IMR-90 (cell line): Measurements from ENCODE around the gene F10. TPM values are rescaled to one million over a fixed set of nuclear protein-coding genes. Genes with fewer than 3 reads are reported as not detected.

ENCODE experiments used
- ATAC-seq: fragments of 200-7000 bp; cut with Tn5 transposase; 2 replicates; pipeline ENCODE4 v1.9.1; 2020; ENCODE audit warnings: low read depth, mild to moderate bottlenecking, moderate library complexity
- BruUV-seq: library from RNA; stranded (reverse); fragments of 400-500 nt; replicated peaks from 2 replicates; lab custom pipeline; 2021; lab: Mats Ljungman, UMichigan
- CTCF ChIA-PET: fragments of 300-600 bp; formaldehyde crosslinking; extraction: SDS; loops from one replicate; lab custom pipeline; 2021; ENCODE audit warnings: antibody characterized with exemption; lab: Yijun Ruan, JAX
- POLR2A ChIA-PET: fragments of 300-600 bp; sonication (Branson Sonifier 250); formaldehyde crosslinking; loops from one replicate; lab custom pipeline; 2022; ENCODE audit warnings: antibody characterized with exemption; ENCODE audit not compliant: unreplicated experiment; lab: Charles Lee
- DNase-seq: peaks from one replicate; pipeline ENCODE4 v3.0.0; 2013
- H2AFZ ChIP-seq: replicated peaks from 2 replicates; pipeline ENCODE3; 2013; ENCODE audit warnings: low read length, mild to moderate bottlenecking; ENCODE audit not compliant: poor library complexity
- H2AK5ac ChIP-seq: 2 replicates; pipeline ENCODE4 v1.6.1; 2013; ENCODE audit warnings: low read depth, low read length, inconsistent platforms
- H2AK9ac ChIP-seq: replicated peaks from 2 replicates; pipeline ENCODE3; 2013; ENCODE audit warnings: mild to moderate bottlenecking, low read depth, low read length, moderate library complexity; ENCODE audit not compliant: poor library complexity
- H2BK120ac ChIP-seq: 2 replicates; pipeline ENCODE4 v1.6.1; 2013; ENCODE audit warnings: low read depth, low read length, inconsistent platforms
- H2BK15ac ChIP-seq: 3 replicates; pipeline ENCODE4 v1.6.1; 2013; ENCODE audit warnings: low read depth, low read length, inconsistent platforms
- H2BK20ac ChIP-seq: 2 replicates; pipeline ENCODE4 v1.6.1; 2013; ENCODE audit warnings: low read depth, mild to moderate bottlenecking, inconsistent platforms, low read length, moderate library complexity
- H2BK5ac ChIP-seq: 2 replicates; pipeline ENCODE4 v1.6.1; 2013; ENCODE audit warnings: mild to moderate bottlenecking, low read depth, low read length, inconsistent platforms; ENCODE audit not compliant: poor library complexity, severe bottlenecking
- H3K14ac ChIP-seq: replicated peaks from 2 replicates; pipeline ENCODE4 v1.6.1; 2013; ENCODE audit warnings: low read depth, low read length, inconsistent platforms
- H3K18ac ChIP-seq: 2 replicates; pipeline ENCODE4 v1.6.1; 2013; ENCODE audit warnings: low read depth, low read length, control low read depth
- H3K23ac ChIP-seq: 2 replicates; pipeline ENCODE4 v1.6.1; 2013; ENCODE audit warnings: low read depth, low read length, inconsistent platforms
- H3K27ac ChIP-seq: 2 replicates; pipeline ENCODE4 v1.5.1; 2013; ENCODE audit warnings: mild to moderate bottlenecking, control low read depth, low read length; ENCODE audit not compliant: insufficient read depth
- H3K27me3 ChIP-seq: 2 replicates; pipeline ENCODE4 v1.6.1; 2013; ENCODE audit warnings: low read length; ENCODE audit not compliant: control insufficient read depth, insufficient read depth
- H3K36me3 ChIP-seq: 2 replicates; pipeline ENCODE4 v1.6.1; 2013; ENCODE audit warnings: low read length, mixed read lengths; ENCODE audit not compliant: control insufficient read depth, insufficient read depth
- H3K4ac ChIP-seq: 2 replicates; pipeline ENCODE4 v1.6.1; 2013; ENCODE audit warnings: low read depth, low read length, inconsistent platforms
- H3K4me1 ChIP-seq: 2 replicates; pipeline ENCODE4 v1.6.1; 2013; ENCODE audit warnings: low read length, mixed read lengths; ENCODE audit not compliant: control insufficient read depth, insufficient read depth
- H3K4me2 ChIP-seq: 2 replicates; pipeline ENCODE4 v1.6.1; 2013; ENCODE audit warnings: low read depth, mild to moderate bottlenecking, control low read depth, low read length, moderate library complexity
- H3K4me3 ChIP-seq: 2 replicates; pipeline ENCODE4 v1.5.1; 2013; ENCODE audit warnings: low read depth, mild to moderate bottlenecking, control low read depth, low read length, moderate library complexity; ENCODE audit not compliant: insufficient read depth
- H3K56ac ChIP-seq: 2 replicates; pipeline ENCODE4 v1.6.1; 2013; ENCODE audit warnings: low read length, inconsistent platforms; ENCODE audit not compliant: insufficient read depth; ENCODE audit errors: extremely low read depth
- H3K79me1 ChIP-seq, 2 experiments: 2 replicates each; pipeline ENCODE4 v1.6.1; 2013; ENCODE audit warnings: low read length in 2 of 2, inconsistent platforms in 1 of 2, low read depth in 1 of 2
- H3K9ac ChIP-seq: 2 replicates; pipeline ENCODE4 v1.6.1; 2013; ENCODE audit warnings: low read depth, low read length, control low read depth
- H3K9me1 ChIP-seq: 2 replicates; pipeline ENCODE4 v1.6.1; 2013; ENCODE audit warnings: low read length, inconsistent platforms; ENCODE audit not compliant: insufficient read depth
- H3K9me3 ChIP-seq: 2 replicates; pipeline ENCODE4 v1.6.1; 2013; ENCODE audit warnings: low read length; ENCODE audit not compliant: control insufficient read depth, insufficient read depth
- H4K20me1 ChIP-seq: 2 replicates; pipeline ENCODE4 v1.6.1; 2013; ENCODE audit warnings: low read length, inconsistent platforms; ENCODE audit not compliant: insufficient read depth
- H4K5ac ChIP-seq: 2 replicates; pipeline ENCODE4 v1.6.1; 2013; ENCODE audit warnings: mild to moderate bottlenecking, low read depth, low read length, control low read depth
- H4K8ac ChIP-seq, 2 experiments: 2 replicates each; pipeline ENCODE4 v1.6.1; 2013; ENCODE audit warnings: low read depth in 2 of 2, low read length in 2 of 2, control low read depth in 1 of 2, inconsistent platforms in 1 of 2
- H4K91ac ChIP-seq: 2 replicates; pipeline ENCODE4 v1.6.1; 2013; ENCODE audit warnings: low read depth, low read length, inconsistent platforms; ENCODE audit not compliant: insufficient read depth
- BHLHE40 ChIP-seq: fragments of 150-350 bp; IDR thresholded peaks from 2 replicates; pipeline ENCODE4 v1.6.1; 2016; ENCODE audit warnings: mild to moderate bottlenecking, low read depth, low read length
- CEBPB ChIP-seq: IDR thresholded peaks from 2 replicates; pipeline ENCODE4 v1.6.1; 2012; ENCODE audit warnings: low read depth, low read length, improper control_type of control experiment
- FOS ChIP-seq: fragments of 150-350 bp; IDR thresholded peaks from 2 replicates; pipeline ENCODE4 v1.6.1; 2016; ENCODE audit warnings: low read depth, low read length
- MAFK ChIP-seq: IDR thresholded peaks from 2 replicates; pipeline ENCODE4 v1.6.1; 2012; ENCODE audit warnings: low read depth, low read length, improper control_type of control experiment
- MAZ ChIP-seq: IDR thresholded peaks from 2 replicates; pipeline ENCODE4 v1.6.1; 2012; ENCODE audit warnings: low read depth, mild to moderate bottlenecking, low read length, improper control_type of control experiment, moderate library complexity, borderline replicate concordance
- MXI1 ChIP-seq: IDR thresholded peaks from 2 replicates; pipeline ENCODE4 v1.6.1; 2012; ENCODE audit warnings: low read depth, mild to moderate bottlenecking, low read length, moderate library complexity, borderline replicate concordance
- NFE2L2 ChIP-seq: fragments of 150-350 bp; IDR thresholded peaks from 2 replicates; pipeline ENCODE4 v1.6.1; 2016; ENCODE audit warnings: low read depth, mild to moderate bottlenecking, low read length
- POLR2A ChIP-seq: IDR thresholded peaks from 2 replicates; pipeline ENCODE4 v1.6.1; 2012; ENCODE audit warnings: mild to moderate bottlenecking, low read depth, low read length
- RAD21 ChIP-seq: IDR thresholded peaks from 2 replicates; pipeline ENCODE4 v1.6.1; 2012; ENCODE audit warnings: low read length, improper control_type of control experiment
- RCOR1 ChIP-seq: IDR thresholded peaks from 2 replicates; pipeline ENCODE4 v1.6.1; 2012; ENCODE audit warnings: mild to moderate bottlenecking, low read length, improper control_type of control experiment; ENCODE audit not compliant: insufficient replicate concordance
- RFX5 ChIP-seq: IDR thresholded peaks from 2 replicates; pipeline ENCODE4 v1.8.0; 2012; ENCODE audit warnings: low read depth, mild to moderate bottlenecking, low read length, moderate library complexity
- SMC3 ChIP-seq: fragments of 150-350 bp; IDR thresholded peaks from 2 replicates; pipeline ENCODE4 v1.6.1; 2016; ENCODE audit warnings: low read depth, mild to moderate bottlenecking, antibody characterized with exemption, low read length, moderate library complexity
- WGBS, 2 experiments: methylation state at CpG; one replicate each; pipeline versions ENCODE4 v1.1.5 to v1.1.7; 2013; ENCODE audit warnings: missing lambda C conversion rate in 2 of 2; ENCODE audit not compliant: insufficient read length in 1 of 2; ENCODE audit errors: extremely low coverage in 2 of 2; 5-methylcytosine and 5-hydroxymethylcytosine counted together
- dilution Hi-C: fragments of 300-500 bp; cut with HindIII; formaldehyde crosslinking; loops from one replicate; pipeline ENCODE4 v1.14.3; 2018; ENCODE audit warnings: low sequenced_read_pairs; ENCODE audit not compliant: unreplicated experiment
- in situ Hi-C: fragments of 300-500 bp; cut with MboI; formaldehyde crosslinking; loops from 3 replicates; pipeline ENCODE4 v1.14.3; 2019; ENCODE audit warnings: low sequenced_read_pairs, inconsistent platforms, mixed read lengths
- intact Hi-C: fragments of 100-400 bp; cut with micrococcal nuclease; formaldehyde crosslinking; loops from 2 replicates; pipeline ENCODE4 v1.10.0; 2022
- polyA plus RNA-seq, 3 experiments: library from polyadenylated mRNA; depleted of rRNA; stranded (reverse); fragments of >200 nt; gene quantifications; 2 replicates each; pipeline ENCODE4 v1.2.3, GENCODE V29; 2012; ENCODE audit warnings: low replicate concordance in 1 of 3
- total RNA-seq: library from RNA; depleted of rRNA; stranded (reverse); fragments of >200 nt; gene quantifications from 2 replicates; pipeline ENCODE4 v1.2.3, GENCODE V29; 2012
- TF ChIP-seq, protein P1 (sequence below): fragments of 150-350 bp; IDR thresholded peaks from 2 replicates; pipeline ENCODE4 v1.6.1; 2017; ENCODE audit warnings: mild to moderate bottlenecking, antibody characterized with exemption, low read length, low read depth
- TF ChIP-seq, protein P2 (sequence below): conservative IDR thresholded peaks from 2 replicates; pipeline ENCODE4 v1.5.1; 2012; ENCODE audit warnings: mild to moderate bottlenecking, low read depth, low read length, improper control_type of control experiment

The F10 gene
- total and polyA plus RNA-seq, 2 of the 4 experiments (the other 2 are of a cell fraction) = 9.1 to 19.5 TPM

DNA sequence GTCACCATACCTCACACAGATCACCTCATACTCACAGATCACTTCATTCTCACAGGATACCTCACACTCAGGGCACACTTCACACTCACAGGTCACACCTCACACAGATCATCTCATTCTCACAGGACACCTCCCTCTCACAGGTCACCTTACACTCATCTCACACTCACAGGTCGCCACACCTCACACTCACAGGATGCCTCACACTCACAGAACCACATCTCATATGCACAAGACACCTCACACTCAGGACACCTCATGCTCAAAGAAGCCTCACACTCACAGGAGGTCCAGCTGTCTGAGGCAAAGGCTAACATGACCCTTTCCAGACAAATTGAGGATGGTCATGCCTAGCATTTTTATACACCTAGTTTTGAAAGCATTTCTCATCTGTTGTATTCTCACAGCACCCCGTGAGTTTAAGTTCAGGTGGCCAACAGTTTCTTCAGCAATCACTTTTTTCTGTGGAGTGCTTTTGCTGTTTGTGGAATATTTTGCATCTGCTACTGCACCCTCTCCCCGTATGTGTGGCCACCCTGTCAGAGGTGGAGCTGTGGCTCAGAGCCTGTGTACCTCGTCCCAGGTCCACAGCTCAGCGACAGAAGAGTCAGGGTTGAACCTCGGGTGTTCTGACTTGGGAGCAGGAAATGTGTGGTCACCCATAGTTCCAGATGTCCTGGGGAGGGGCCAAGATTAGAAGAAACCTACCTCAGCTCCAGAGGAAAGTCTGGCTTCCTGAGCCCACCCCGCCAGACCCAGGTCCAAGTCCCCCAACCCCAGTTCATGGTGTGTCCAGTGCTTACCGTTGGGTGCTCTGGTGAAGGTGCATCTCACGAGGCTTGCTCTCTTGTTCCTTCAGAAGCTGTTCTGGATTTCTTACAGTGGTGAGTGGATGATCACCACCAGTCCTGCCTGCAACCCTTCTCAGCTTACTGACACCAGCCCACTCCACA lies 9.4 kb upstream of the F10 start:
- Histone ChIP-seq H3K23ac (no peak overlapping the region), H2BK15ac (no peak overlapping the region), H2AK5ac (peak overlapping the region; percentile 39; the same call in 1 of the 2 replicates), H3K18ac (no peak overlapping the region), H4K20me1 (no peaks in the 10 kb centered on the region), H3K4me2 (no peak overlapping the region), H2BK5ac (no peak overlapping the region), H3K4ac (no peak overlapping the region), H3K14ac (no peak overlapping the region), H2BK20ac (no peak overlapping the region), H3K9me1 (no peaks in the 10 kb centered on the region), H3K36me3 (no peaks in the 10 kb centered on the region), H3K4me1 (peaks cover 5% of the 10 kb centered on the region; the same call in 1 of the 2 replicates), H3K79me1 (no peaks in the 10 kb centered on the region), H2AFZ (no peak overlapping the region), H3K9ac (no peak overlapping the region), H3K56ac (no peak overlapping the region), H4K5ac (no peak overlapping the region), H3K4me3 (no peak overlapping the region), H2AK9ac (no peak overlapping the region), H3K27me3 (peaks cover 32% of the 10 kb centered on the region), H3K9me3 (peaks cover 8% of the 10 kb centered on the region; the same call in 1 of the 2 replicates), H4K8ac (no peak overlapping the region), H2BK120ac (no peak overlapping the region), H4K91ac (no peak overlapping the region), H3K27ac (no peak overlapping the region)
- dilution Hi-C loops = no loop called here
- 69% methylated on average over 2 of the region's 9 CpGs; no CpG with 5 or more reads in 1 of the 2 experiments for WGBS, 2 experiments
- ChIA-PET CTCF (no interaction called here), POLR2A (no interaction called here)
- BruUV-seq = no TSS peak
- ATAC-seq (no peak), DNase-seq (no peak)
- TF ChIP-seq, protein P1, sequence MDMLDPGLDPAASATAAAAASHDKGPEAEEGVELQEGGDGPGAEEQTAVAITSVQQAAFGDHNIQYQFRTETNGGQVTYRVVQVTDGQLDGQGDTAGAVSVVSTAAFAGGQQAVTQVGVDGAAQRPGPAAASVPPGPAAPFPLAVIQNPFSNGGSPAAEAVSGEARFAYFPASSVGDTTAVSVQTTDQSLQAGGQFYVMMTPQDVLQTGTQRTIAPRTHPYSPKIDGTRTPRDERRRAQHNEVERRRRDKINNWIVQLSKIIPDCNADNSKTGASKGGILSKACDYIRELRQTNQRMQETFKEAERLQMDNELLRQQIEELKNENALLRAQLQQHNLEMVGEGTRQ = no peak
- TF ChIP-seq RAD21 = no peak
- no peak for TF ChIP-seq POLR2A
- TF ChIP-seq MAFK = no peak
- TF ChIP-seq RFX5 = no peak
- TF ChIP-seq BHLHE40 = no peak
- no peak for TF ChIP-seq MAZ
- no peak for TF ChIP-seq SMC3
- TF ChIP-seq, protein P2, sequence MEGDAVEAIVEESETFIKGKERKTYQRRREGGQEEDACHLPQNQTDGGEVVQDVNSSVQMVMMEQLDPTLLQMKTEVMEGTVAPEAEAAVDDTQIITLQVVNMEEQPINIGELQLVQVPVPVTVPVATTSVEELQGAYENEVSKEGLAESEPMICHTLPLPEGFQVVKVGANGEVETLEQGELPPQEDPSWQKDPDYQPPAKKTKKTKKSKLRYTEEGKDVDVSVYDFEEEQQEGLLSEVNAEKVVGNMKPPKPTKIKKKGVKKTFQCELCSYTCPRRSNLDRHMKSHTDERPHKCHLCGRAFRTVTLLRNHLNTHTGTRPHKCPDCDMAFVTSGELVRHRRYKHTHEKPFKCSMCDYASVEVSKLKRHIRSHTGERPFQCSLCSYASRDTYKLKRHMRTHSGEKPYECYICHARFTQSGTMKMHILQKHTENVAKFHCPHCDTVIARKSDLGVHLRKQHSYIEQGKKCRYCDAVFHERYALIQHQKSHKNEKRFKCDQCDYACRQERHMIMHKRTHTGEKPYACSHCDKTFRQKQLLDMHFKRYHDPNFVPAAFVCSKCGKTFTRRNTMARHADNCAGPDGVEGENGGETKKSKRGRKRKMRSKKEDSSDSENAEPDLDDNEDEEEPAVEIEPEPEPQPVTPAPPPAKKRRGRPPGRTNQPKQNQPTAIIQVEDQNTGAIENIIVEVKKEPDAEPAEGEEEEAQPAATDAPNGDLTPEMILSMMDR = no peak
- no peak for TF ChIP-seq CEBPB
- TF ChIP-seq FOS = no peak
- TF ChIP-seq MXI1 = no peak
- no peak for TF ChIP-seq RCOR1
- no peak for TF ChIP-seq NFE2L2
- intact Hi-C loops = no loop called here
- in situ Hi-C loops = no loop called here
